PFSK-1 (cell line): ENCODE results near the gene NCAM1.

Experiments
- FOXP2 ChIP-seq: optimal IDR thresholded peaks from 2 replicates; pipeline ENCODE3; 2011; ENCODE audit warnings: borderline replicate concordance, control low read depth, inconsistent platforms; ENCODE audit not compliant: insufficient read depth; ENCODE audit errors: extremely low read length, extremely low read depth
- POLR2AphosphoS5 ChIP-seq: IDR thresholded peaks from 2 replicates; pipeline ENCODE4 v1.6.1; 2012; ENCODE audit warnings: low read depth, mild to moderate bottlenecking, control low read depth, low read length, moderate library complexity
- SIN3A ChIP-seq: IDR thresholded peaks from 2 replicates; pipeline ENCODE4 v1.6.1; 2012; ENCODE audit warnings: mild to moderate bottlenecking, low read length, moderate library complexity, borderline replicate concordance; ENCODE audit not compliant: insufficient read depth
- TAF1 ChIP-seq: IDR thresholded peaks from 2 replicates; pipeline ENCODE4 v1.6.1; 2012; ENCODE audit warnings: low read length, control low read depth, borderline replicate concordance; ENCODE audit not compliant: insufficient read depth
- TF ChIP-seq, protein P1 (sequence below), 2 experiments: IDR thresholded peaks; 2 replicates each; pipeline versions ENCODE4 v1.6.1 to v1.8.0; 2011 to 2012; ENCODE audit warnings: low read depth in 2 of 2, low read length in 2 of 2, control low read depth in 1 of 2, inconsistent platforms in 1 of 2, mild to moderate bottlenecking in 1 of 2, moderate library complexity in 1 of 2; ENCODE audit not compliant: insufficient read depth in 1 of 2

Gene NCAM1

DNA sequence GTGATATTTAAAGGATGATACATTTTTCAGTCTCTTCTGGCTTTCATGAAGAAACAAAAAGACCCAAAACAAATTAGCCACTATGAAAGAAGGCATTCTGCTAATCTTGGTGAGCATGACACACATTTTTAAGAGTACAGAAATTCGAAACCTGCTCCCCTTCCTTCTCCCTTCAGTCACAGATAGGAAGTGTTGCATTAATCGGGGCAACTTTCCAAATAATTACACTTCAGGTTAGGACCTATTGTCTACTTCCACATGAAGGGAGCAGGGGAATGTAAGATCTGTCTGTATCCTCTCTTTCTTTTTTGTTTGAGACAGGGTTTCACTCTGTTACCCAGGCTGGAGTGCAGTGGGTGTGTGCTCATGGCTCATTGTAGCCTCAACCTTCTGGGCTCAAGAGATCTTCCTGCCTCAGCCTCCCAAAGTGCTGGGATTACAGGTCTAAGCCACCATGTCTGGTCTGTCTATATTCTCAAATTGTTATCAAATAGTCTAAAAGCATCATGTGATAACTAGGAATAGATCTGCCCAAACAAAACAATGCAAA is 45.8 kb downstream of the NCAM1 start:
- TF ChIP-seq, protein P1, sequence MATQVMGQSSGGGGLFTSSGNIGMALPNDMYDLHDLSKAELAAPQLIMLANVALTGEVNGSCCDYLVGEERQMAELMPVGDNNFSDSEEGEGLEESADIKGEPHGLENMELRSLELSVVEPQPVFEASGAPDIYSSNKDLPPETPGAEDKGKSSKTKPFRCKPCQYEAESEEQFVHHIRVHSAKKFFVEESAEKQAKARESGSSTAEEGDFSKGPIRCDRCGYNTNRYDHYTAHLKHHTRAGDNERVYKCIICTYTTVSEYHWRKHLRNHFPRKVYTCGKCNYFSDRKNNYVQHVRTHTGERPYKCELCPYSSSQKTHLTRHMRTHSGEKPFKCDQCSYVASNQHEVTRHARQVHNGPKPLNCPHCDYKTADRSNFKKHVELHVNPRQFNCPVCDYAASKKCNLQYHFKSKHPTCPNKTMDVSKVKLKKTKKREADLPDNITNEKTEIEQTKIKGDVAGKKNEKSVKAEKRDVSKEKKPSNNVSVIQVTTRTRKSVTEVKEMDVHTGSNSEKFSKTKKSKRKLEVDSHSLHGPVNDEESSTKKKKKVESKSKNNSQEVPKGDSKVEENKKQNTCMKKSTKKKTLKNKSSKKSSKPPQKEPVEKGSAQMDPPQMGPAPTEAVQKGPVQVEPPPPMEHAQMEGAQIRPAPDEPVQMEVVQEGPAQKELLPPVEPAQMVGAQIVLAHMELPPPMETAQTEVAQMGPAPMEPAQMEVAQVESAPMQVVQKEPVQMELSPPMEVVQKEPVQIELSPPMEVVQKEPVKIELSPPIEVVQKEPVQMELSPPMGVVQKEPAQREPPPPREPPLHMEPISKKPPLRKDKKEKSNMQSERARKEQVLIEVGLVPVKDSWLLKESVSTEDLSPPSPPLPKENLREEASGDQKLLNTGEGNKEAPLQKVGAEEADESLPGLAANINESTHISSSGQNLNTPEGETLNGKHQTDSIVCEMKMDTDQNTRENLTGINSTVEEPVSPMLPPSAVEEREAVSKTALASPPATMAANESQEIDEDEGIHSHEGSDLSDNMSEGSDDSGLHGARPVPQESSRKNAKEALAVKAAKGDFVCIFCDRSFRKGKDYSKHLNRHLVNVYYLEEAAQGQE (IDR thresholded peaks at IDR 0.05; ENCODE audit: insufficient read depth in 1 of 2, low read depth in 2 of 2, low read length in 2 of 2), result no peak
- TF ChIP-seq POLR2AphosphoS5 (no peak), TAF1 (no peak), SIN3A (no peak), FOXP2 (no peak)

DNA sequence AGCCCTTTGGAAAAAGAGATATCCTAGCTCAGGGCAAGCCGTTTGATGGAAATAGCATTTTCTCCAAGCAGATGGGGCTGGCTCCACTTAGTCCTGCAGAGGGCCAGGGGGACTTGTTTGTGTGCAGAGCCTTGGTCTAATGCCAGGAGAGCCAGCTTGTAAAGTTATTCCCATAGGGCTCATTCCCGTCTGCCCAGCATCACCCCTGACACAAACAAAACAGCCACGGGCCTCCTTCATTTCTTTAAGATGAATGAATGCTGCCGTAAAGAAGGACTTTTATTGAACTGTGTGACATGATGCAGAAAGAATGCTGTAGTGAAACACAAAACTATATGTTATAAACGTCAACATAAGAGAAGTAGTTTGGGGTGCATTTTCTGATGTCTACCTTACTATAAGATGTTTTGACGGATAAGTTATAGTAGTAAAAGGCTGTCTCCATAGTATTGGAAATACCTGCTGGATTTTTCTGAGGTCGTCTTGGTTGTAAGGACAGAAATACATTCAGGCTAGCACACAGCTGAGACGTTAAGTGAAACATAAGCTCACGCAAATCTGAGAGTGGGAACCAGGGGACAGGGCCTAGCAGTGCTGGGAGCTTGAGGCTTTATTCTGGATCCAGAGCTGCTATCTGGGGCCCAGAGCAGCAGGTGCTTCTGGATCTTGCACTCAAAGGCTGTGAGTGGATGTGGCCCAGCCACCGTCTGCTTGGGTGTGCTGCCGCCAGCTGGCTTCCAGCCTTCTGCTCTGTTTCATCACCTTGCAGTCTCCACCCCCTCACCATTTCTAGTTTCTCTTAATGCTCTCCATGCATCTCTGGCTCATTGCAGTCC is 53.3 kb downstream of the NCAM1 start:
- no peak for TF ChIP-seq POLR2AphosphoS5
- TF ChIP-seq, protein P1 (IDR thresholded peaks at IDR 0.05; ENCODE audit: insufficient read depth in 1 of 2, low read depth in 2 of 2, low read length in 2 of 2), result no peak
- TF ChIP-seq TAF1, result no peak
- TF ChIP-seq FOXP2, result no peak
- no peak for TF ChIP-seq SIN3A

DNA sequence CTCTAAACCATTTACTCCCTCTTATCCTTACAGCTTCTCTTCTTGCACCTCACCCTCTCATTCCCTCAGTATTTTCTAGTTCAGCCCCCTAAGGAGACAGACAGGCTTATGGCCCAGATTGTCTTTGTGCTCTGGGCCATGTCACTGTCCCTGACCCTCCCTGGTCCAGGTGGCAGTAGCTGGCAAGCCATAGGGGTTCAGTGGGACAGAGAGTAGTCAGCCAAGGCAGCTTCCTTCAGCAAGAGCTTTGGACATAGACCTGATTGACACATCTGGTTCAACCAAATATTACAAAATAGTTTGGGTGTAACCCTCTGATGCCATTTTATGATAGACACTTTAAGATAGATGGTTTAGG is 53.9 kb downstream of the NCAM1 start:
- TF ChIP-seq TAF1 (no peak), POLR2AphosphoS5 (no peak), FOXP2 (no peak), SIN3A (no peak)
- TF ChIP-seq, protein P1 (IDR thresholded peaks at IDR 0.05; ENCODE audit: insufficient read depth in 1 of 2, low read depth in 2 of 2, low read length in 2 of 2), result no peak

DNA sequence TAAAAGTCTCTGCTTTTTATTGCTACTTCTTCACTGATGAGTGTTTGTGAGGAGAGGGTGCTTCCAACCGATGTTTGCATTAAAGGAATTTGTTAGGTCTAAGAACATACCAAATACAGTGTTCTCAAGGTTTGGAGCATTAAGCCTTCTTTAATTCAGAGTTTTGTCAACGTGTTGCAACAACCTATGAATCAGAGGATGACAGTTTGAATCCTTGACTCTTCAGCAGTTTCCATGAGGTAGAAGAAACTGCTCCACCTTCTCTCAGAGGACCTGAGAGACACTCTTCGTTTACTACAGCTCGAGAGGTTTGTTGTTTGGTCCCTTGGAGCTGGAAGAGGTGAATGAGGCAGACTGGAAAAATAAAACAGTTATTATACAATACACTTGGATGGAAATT is 55.7 kb downstream of the NCAM1 start:
- TF ChIP-seq FOXP2 (no peak), TAF1 (no peak), POLR2AphosphoS5 (no peak), SIN3A (no peak)
- TF ChIP-seq, protein P1 (IDR thresholded peaks at IDR 0.05; ENCODE audit: insufficient read depth in 1 of 2, low read depth in 2 of 2, low read length in 2 of 2), result no peak
